Cerebellar nuclear complex (tissue), 1 donor: Measurements from ENCODE around the gene ACSM2B.
"Not testable (repeated sequence)": the region's sequence is repeated elsewhere in the genome, so short reads cannot be mapped to it uniquely, and the experiment has no call there.

Experiments used
- DNase-seq, 2 experiments: peaks; one replicate each; lab custom pipeline; 2025; lab: John Stamatoyannopoulos, UW

Gene ACSM2B

DNA sequence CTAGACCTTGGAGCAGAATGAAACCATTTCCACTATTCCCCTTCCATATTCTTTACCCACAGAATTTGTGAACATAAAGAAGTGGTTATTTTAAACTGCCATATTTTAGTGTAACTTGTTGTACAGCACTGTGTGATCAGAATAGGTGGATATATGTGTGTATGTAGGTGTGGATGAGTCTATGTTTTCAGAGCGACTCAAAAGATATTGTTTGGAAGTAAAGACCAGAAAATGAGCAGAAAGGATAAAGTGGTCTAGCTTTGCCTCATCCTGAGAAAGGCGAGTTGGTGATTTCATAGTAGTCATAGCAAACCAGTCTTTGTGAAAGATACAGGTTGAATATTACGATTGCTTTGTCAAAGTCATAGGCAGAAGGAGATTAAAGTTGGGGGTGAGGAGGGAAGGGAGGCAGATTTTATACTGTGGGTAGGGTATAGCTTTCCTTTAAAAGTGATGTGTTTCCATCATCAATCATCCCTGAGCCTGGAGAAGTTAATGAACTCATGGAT is 43.8 kb downstream of the ACSM2B start:
- not testable (repeated sequence) for DNase-seq

DNA sequence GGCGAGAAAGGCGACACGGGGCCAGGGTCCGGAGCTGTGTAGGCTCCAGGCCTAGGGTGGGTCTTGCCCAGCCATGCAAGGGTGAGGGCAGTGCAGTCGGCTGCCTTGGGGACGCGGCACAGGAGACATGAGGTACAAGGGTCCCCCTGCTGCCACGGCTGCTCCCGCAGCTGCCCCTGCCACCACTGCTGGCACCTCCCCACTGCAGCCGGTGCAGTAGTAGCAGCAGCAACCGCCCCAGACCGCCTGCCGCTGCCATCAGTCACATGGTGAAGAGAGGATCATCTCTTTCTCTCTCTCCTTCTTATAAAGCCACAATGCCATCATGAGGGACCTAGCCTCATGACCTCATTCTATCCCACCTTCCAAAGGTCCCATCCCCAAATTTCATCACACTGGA is 44.4 kb downstream of the ACSM2B start:
- not testable (repeated sequence) for DNase-seq

- no peak for DNase-seq
Observed at GRCh38 chr16:20520103-20520502, 56.1 kb downstream of the ACSM2B start.

DNA sequence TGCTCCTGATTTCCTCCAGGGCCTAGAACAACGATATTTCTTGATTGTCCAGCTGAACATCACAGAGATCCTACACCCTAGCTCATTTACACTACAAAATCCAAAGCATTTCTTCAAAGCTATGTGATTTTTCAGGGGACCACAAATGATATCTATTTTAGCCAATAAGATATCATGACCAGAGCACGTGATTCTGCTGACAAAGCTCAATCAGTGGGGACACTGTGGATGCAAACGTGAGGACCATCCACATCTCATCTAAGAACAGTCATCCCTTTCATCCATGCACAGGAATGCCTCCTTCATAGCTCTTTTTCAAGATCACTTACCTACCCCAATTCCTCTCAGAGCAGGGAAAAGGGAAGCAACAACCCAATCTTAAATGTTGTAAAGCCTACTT is 56.9 kb downstream of the ACSM2B start:
- no peak for DNase-seq

DNA sequence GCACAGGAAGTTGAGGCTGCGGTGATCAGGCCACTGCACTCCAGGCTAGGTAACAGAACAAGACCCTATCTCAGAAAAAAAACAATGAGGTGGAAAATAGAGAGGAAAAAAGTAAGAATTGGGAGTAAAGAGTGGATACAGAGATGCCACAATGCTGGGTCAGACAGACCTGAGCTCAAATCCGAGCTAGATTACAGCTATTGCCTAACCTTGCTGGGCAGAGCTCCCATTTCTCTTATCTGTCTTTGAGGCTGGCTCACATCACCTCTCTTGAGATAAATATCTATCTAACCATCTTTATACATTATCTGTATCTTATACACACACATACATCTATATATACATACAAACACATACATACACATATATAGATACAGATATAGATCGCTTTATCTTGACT is 59.0 kb downstream of the ACSM2B start:
- no peak for DNase-seq

- no peak for DNase-seq
Observed at GRCh38 chr16:20515688-20516090, 60.5 kb downstream of the ACSM2B start.

- DNase-seq: no peak
Observed at GRCh38 chr16:20510323-20510722, 65.8 kb downstream of the ACSM2B start.

DNA sequence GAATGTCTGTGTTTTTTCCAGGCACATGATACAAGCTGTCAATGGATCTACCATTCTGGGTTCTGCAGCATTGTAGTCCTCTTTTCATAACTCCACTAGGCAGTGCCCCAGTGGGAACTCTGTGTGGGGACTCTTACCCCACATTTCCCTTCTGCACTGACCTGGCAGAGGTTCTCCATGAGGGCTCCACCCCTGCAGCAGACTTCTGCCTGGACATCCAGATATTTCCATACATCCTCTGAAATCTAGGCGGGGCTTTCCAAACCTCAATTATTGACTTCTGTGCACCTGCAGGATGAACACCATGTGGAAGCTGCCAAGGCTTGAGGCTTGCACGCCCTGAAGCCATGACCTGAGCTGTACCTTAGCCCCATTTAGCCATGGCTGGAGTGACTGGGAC is 68.9 kb downstream of the ACSM2B start:
- no peak for DNase-seq

GRCh38 chr16:20504418-20504817 is 71.7 kb downstream of the ACSM2B start:
- no peak for DNase-seq

- DNase-seq: not testable (repeated sequence)
Observed at GRCh38 chr16:20491448-20491847, 84.7 kb downstream of the ACSM2B start.

DNA sequence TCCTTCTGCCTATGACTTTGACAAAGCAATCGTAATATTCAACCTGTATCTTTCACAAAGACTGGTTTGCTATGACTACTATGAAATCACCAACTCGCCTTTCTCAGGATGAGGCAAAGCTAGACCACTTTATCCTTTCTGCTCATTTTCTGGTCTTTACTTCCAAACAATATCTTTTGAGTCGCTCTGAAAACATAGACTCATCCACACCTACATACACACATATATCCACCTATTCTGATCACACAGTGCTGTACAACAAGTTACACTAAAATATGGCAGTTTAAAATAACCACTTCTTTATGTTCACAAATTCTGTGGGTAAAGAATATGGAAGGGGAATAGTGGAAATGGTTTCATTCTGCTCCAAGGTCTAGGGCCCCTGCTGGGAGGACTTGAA is 85.2 kb downstream of the ACSM2B start:
- not testable (repeated sequence) for DNase-seq
